Measurements from ENCODE around the gene TRIO. TPM values are rescaled to one million over a fixed set of nuclear protein-coding genes. Genes with fewer than 3 reads are reported as not detected.

The TRIO gene
- total and polyA plus RNA-seq, 4 donors: 22.0 to 374 (median 191) TPM

- no peak overlapping the region for H3K4me3 ChIP-seq (ENCODE audit: low read length in 2 of 2)
- no peaks in the 10 kb centered on the region for H3K9me3 ChIP-seq (ENCODE audit: control insufficient read depth, low read length)
- no peaks in the 10 kb centered on the region for H3K27me3 ChIP-seq (ENCODE audit: control insufficient read depth in 1 of 2, insufficient read depth in 2 of 2, low read length in 1 of 2)
- ATAC-seq (ENCODE audit: low FRiP score) (no peak), DNase-seq (no peak)
- peaks cover 8 to 15% of the 10 kb centered on the region in 2 donors for H3K4me1 ChIP-seq (ENCODE audit: control insufficient read depth in 1 of 2, insufficient read depth in 2 of 2, low read length in 2 of 2)
- no peak overlapping the region for H3K27ac ChIP-seq (ENCODE audit: low read depth in 1 of 2, low read length in 2 of 2)
- 72 to 76% methylated on average over 8 of the region's 8 CpGs for WGBS, 2 donors
- no peaks in the 10 kb centered on the region for H3K36me3 ChIP-seq (ENCODE audit: control insufficient read depth in 1 of 2, insufficient read depth in 2 of 2, low read length in 1 of 2)
- intact Hi-C loops (cut with DNase I): no loop called here
Observed at GRCh38 chr5:14174230-14174636, 31.1 kb downstream of the TRIO start.

GRCh38 chr5:14175381-14175780, 32.2 kb downstream of the TRIO start:
- DNase-seq (no peak), ATAC-seq (ENCODE audit: low FRiP score) (no peak)
- 95 to 96% methylated on average over 1 of the region's 1 CpG for WGBS, 2 donors
- H3K27me3 ChIP-seq (ENCODE audit: control insufficient read depth in 1 of 2, insufficient read depth in 2 of 2, low read length in 1 of 2): no peaks in the 10 kb centered on the region
- no peaks in the 10 kb centered on the region for H3K9me3 ChIP-seq (ENCODE audit: control insufficient read depth, low read length)
- no peak overlapping the region for H3K4me3 ChIP-seq (ENCODE audit: low read length in 2 of 2)
- no peak overlapping the region for H3K27ac ChIP-seq (ENCODE audit: low read depth in 1 of 2, low read length in 2 of 2)
- H3K4me1 ChIP-seq (ENCODE audit: control insufficient read depth in 1 of 2, insufficient read depth in 2 of 2, low read length in 2 of 2): peaks cover 8 to 13% of the 10 kb centered on the region in 2 donors
- no peaks in the 10 kb centered on the region for H3K36me3 ChIP-seq (ENCODE audit: control insufficient read depth in 1 of 2, insufficient read depth in 2 of 2, low read length in 1 of 2)
- intact Hi-C loops (cut with DNase I): no loop called here

- Histone ChIP-seq H3K27me3 (ENCODE audit: control insufficient read depth in 1 of 2, insufficient read depth in 2 of 2, low read length in 1 of 2) (no peaks in the 10 kb centered on the region), H3K36me3 (ENCODE audit: control insufficient read depth in 1 of 2, insufficient read depth in 2 of 2, low read length in 1 of 2) (no peaks in the 10 kb centered on the region), H3K4me1 (ENCODE audit: control insufficient read depth in 1 of 2, insufficient read depth in 2 of 2, low read length in 2 of 2) (peaks cover 8 to 13% of the 10 kb centered on the region in 2 donors), H3K4me3 (ENCODE audit: low read length in 2 of 2) (no peak overlapping the region), H3K27ac (ENCODE audit: low read depth in 1 of 2, low read length in 2 of 2) (no peak overlapping the region), H3K9me3 (ENCODE audit: control insufficient read depth, low read length) (no peaks in the 10 kb centered on the region)
- 87 to 90% methylated on average over 2 of the region's 2 CpGs for WGBS, 2 donors
- DNase-seq (no peak), ATAC-seq (ENCODE audit: low FRiP score) (no peak)
- intact Hi-C loops (cut with DNase I): no loop called here
Observed at GRCh38 chr5:14176888-14177287, 33.7 kb downstream of the TRIO start.

GRCh38 chr5:14177634-14178033, 34.5 kb downstream of the TRIO start:
- intact Hi-C loops (cut with DNase I): no loop called here
- peaks cover 5 to 8% of the 10 kb centered on the region in 2 donors for H3K4me1 ChIP-seq (ENCODE audit: control insufficient read depth in 1 of 2, insufficient read depth in 2 of 2, low read length in 2 of 2)
- 66% methylated on average over 3 of the region's 3 CpGs for WGBS, 2 donors

GRCh38 chr5:14178091-14178490, 34.9 kb downstream of the TRIO start:
- H3K4me1 ChIP-seq (ENCODE audit: control insufficient read depth in 1 of 2, insufficient read depth in 2 of 2, low read length in 2 of 2): peaks cover 9 to 12% of the 10 kb centered on the region in 2 donors
- WGBS, 2 donors: 11 to 15% methylated on average over 4 of the region's 4 CpGs
- H3K9me3 ChIP-seq (ENCODE audit: control insufficient read depth, low read length): no peaks in the 10 kb centered on the region
- no peak overlapping the region for H3K4me3 ChIP-seq (ENCODE audit: low read length in 2 of 2)
- H3K36me3 ChIP-seq (ENCODE audit: control insufficient read depth in 1 of 2, insufficient read depth in 2 of 2, low read length in 1 of 2): no peaks in the 10 kb centered on the region
- intact Hi-C loops (cut with DNase I): no loop called here
- DNase-seq: no peak
- no peaks in the 10 kb centered on the region for H3K27me3 ChIP-seq (ENCODE audit: control insufficient read depth in 1 of 2, insufficient read depth in 2 of 2, low read length in 1 of 2)
- peak overlapping the region in 1 of 2 donors; percentile 20 for H3K27ac ChIP-seq (ENCODE audit: low read depth in 1 of 2, low read length in 2 of 2)
- no peak for ATAC-seq (ENCODE audit: low FRiP score)

More at GRCh38 chr5:14177634-14178033, 34.5 kb downstream of the TRIO start:
- ATAC-seq (ENCODE audit: low FRiP score) (no peak), DNase-seq (no peak)
- Histone ChIP-seq H3K4me3 (ENCODE audit: low read length in 2 of 2) (no peak overlapping the region), H3K27ac (ENCODE audit: low read depth in 1 of 2, low read length in 2 of 2) (peak overlapping the region in 1 of 2 donors; percentile 40), H3K27me3 (ENCODE audit: control insufficient read depth in 1 of 2, insufficient read depth in 2 of 2, low read length in 1 of 2) (no peaks in the 10 kb centered on the region), H3K9me3 (ENCODE audit: control insufficient read depth, low read length) (no peaks in the 10 kb centered on the region), H3K36me3 (ENCODE audit: control insufficient read depth in 1 of 2, insufficient read depth in 2 of 2, low read length in 1 of 2) (no peaks in the 10 kb centered on the region)

GRCh38 chr5:14178671-14179211, 35.6 kb downstream of the TRIO start:
- H3K9me3 ChIP-seq (ENCODE audit: control insufficient read depth, low read length): no peaks in the 10 kb centered on the region

GRCh38 chr5:14179446-14179845, 36.3 kb downstream of the TRIO start:
- no peaks in the 10 kb centered on the region for H3K36me3 ChIP-seq (ENCODE audit: control insufficient read depth in 1 of 2, insufficient read depth in 2 of 2, low read length in 1 of 2)
- no peak overlapping the region for H3K4me3 ChIP-seq (ENCODE audit: low read length in 2 of 2)
- peaks cover 11 to 12% of the 10 kb centered on the region in 2 donors for H3K4me1 ChIP-seq (ENCODE audit: control insufficient read depth in 1 of 2, insufficient read depth in 2 of 2, low read length in 2 of 2)
- H3K27me3 ChIP-seq (ENCODE audit: control insufficient read depth in 1 of 2, insufficient read depth in 2 of 2, low read length in 1 of 2): no peaks in the 10 kb centered on the region
- WGBS, 2 donors: 42 to 43% methylated on average over 6 of the region's 6 CpGs
- intact Hi-C loops (cut with DNase I): no loop called here
- ATAC-seq (ENCODE audit: low FRiP score) (no peak), DNase-seq (no peak)
- no peak overlapping the region for H3K27ac ChIP-seq (ENCODE audit: low read depth in 1 of 2, low read length in 2 of 2)
- no peaks in the 10 kb centered on the region for H3K9me3 ChIP-seq (ENCODE audit: control insufficient read depth, low read length)

More at GRCh38 chr5:14178671-14179211, 35.6 kb downstream of the TRIO start:
- Histone ChIP-seq H3K36me3 (ENCODE audit: control insufficient read depth in 1 of 2, insufficient read depth in 2 of 2, low read length in 1 of 2) (no peaks in the 10 kb centered on the region), H3K4me3 (ENCODE audit: low read length in 2 of 2) (no peak overlapping the region), H3K4me1 (ENCODE audit: control insufficient read depth in 1 of 2, insufficient read depth in 2 of 2, low read length in 2 of 2) (peaks cover 9 to 12% of the 10 kb centered on the region in 2 donors), H3K27me3 (ENCODE audit: control insufficient read depth in 1 of 2, insufficient read depth in 2 of 2, low read length in 1 of 2) (no peaks in the 10 kb centered on the region), H3K27ac (ENCODE audit: low read depth in 1 of 2, low read length in 2 of 2) (peak overlapping the region; percentile 20 to 26)
- 73 to 79% methylated on average over 10 of the region's 10 CpGs for WGBS, 2 donors
- DNase-seq: no peak
- intact Hi-C loops (cut with DNase I): no loop called here
- no peak for ATAC-seq (ENCODE audit: low FRiP score)

GRCh38 chr5:14180437-14180836, 37.3 kb downstream of the TRIO start:
- ATAC-seq (ENCODE audit: low FRiP score): no peak
- intact Hi-C loops (cut with DNase I): loop anchor here in 1 of 2 donors (5.0 kb wide), 1 partner anchor 37 kb away; no protein-coding TSS in a partner anchor
- no peaks in the 10 kb centered on the region for H3K9me3 ChIP-seq (ENCODE audit: control insufficient read depth, low read length)

GRCh38 chr5:14181299-14181968, 38.3 kb downstream of the TRIO start:
- peaks cover 12 to 13% of the 10 kb centered on the region in 2 donors for H3K4me1 ChIP-seq (ENCODE audit: control insufficient read depth in 1 of 2, insufficient read depth in 2 of 2, low read length in 2 of 2)
- WGBS, 2 donors: 74 to 76% methylated on average over 11 of the region's 11 CpGs
- intact Hi-C loops (cut with DNase I): loop anchor here in 1 of 2 donors (5.0 kb wide), 1 partner anchor 36 kb away; no protein-coding TSS in a partner anchor
- no peaks in the 10 kb centered on the region for H3K27me3 ChIP-seq (ENCODE audit: control insufficient read depth in 1 of 2, insufficient read depth in 2 of 2, low read length in 1 of 2)
- DNase-seq (no peak), ATAC-seq (ENCODE audit: low FRiP score) (no peak)
- H3K4me3 ChIP-seq (ENCODE audit: low read length in 2 of 2): no peak overlapping the region
- H3K9me3 ChIP-seq (ENCODE audit: control insufficient read depth, low read length): no peaks in the 10 kb centered on the region
- H3K36me3 ChIP-seq (ENCODE audit: control insufficient read depth in 1 of 2, insufficient read depth in 2 of 2, low read length in 1 of 2): no peaks in the 10 kb centered on the region
- peak overlapping the region; percentile 19 to 54 for H3K27ac ChIP-seq (ENCODE audit: low read depth in 1 of 2, low read length in 2 of 2)

More at GRCh38 chr5:14180437-14180836, 37.3 kb downstream of the TRIO start:
- DNase-seq: no peak
- Histone ChIP-seq H3K27ac (ENCODE audit: low read depth in 1 of 2, low read length in 2 of 2) (no peak overlapping the region), H3K27me3 (ENCODE audit: control insufficient read depth in 1 of 2, insufficient read depth in 2 of 2, low read length in 1 of 2) (no peaks in the 10 kb centered on the region), H3K4me3 (ENCODE audit: low read length in 2 of 2) (no peak overlapping the region), H3K4me1 (ENCODE audit: control insufficient read depth in 1 of 2, insufficient read depth in 2 of 2, low read length in 2 of 2) (peaks cover 12% of the 10 kb centered on the region in 2 donors), H3K36me3 (ENCODE audit: control insufficient read depth in 1 of 2, insufficient read depth in 2 of 2, low read length in 1 of 2) (no peaks in the 10 kb centered on the region)
- 83 to 84% methylated on average over 3 of the region's 3 CpGs for WGBS, 2 donors

Data from aorta (tissue), 5 donors.